ENCODE data around the gene POU3F1.
A peak's percentile ranks its signal among the peaks of the same experiment; 100 is the strongest.

POU3F1 gene

GRCh38 chr1:38046333-38046883 is at the start of gene POU3F1:
TSS of gene POU3F1 (minus strand) at chr1:38046793. CDS start at chr1:38046743, 50 bp downstream.
- no peak for DNase-seq

DNA sequence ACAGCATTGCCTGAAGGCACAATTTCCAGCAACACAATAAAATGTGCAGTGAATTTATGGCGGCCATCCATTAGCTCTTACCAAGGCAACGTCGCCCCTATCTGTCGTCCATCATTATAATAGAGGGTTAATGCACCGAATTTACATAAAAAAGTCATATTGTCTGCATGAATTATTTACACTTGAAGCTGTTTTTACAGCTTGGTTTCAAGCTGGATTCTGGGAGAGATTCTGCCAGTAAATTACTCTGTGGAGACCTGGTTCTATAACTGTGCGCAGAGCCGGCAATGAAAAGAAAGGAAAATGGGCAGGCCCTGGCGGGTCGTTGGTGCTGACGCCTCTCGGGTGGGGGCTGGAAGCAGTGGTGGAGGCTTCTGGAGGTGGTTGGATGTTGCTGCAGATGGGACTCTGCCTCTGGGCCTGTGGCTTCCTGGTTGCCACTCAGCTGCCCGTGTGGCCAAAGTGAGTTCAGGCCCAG is 48.9 kb upstream of the POU3F1 start:
- DNase-seq, result no peak

DNA sequence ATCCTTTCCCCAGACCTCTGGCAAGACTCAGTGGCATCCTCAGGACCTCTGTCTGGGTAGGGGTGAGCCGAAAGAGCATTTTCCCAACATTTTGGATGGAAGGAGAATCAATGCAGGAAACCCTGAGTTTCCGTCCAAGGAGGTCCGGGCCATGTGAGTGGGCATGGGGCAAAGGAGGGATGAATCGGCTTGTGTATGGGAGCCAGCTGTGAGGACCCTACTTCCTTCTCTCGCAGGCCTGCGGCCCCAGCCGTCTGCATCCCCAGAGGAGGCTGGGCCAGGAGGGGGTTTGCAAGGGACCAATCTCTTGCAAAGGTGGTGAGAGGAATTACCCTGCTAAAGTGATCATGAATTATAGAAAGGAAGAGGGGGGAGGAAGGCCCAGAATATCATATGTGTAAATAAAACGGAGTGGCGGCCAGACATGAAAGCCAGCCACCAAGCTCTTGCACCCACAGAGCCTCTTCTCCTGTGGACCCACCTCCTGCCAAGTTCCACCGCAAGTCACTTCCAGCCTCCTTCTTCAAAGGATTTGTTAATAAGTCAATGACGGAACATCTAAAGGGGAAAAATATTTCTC is 48.2 kb upstream of the POU3F1 start:
- no peak for DNase-seq

DNA sequence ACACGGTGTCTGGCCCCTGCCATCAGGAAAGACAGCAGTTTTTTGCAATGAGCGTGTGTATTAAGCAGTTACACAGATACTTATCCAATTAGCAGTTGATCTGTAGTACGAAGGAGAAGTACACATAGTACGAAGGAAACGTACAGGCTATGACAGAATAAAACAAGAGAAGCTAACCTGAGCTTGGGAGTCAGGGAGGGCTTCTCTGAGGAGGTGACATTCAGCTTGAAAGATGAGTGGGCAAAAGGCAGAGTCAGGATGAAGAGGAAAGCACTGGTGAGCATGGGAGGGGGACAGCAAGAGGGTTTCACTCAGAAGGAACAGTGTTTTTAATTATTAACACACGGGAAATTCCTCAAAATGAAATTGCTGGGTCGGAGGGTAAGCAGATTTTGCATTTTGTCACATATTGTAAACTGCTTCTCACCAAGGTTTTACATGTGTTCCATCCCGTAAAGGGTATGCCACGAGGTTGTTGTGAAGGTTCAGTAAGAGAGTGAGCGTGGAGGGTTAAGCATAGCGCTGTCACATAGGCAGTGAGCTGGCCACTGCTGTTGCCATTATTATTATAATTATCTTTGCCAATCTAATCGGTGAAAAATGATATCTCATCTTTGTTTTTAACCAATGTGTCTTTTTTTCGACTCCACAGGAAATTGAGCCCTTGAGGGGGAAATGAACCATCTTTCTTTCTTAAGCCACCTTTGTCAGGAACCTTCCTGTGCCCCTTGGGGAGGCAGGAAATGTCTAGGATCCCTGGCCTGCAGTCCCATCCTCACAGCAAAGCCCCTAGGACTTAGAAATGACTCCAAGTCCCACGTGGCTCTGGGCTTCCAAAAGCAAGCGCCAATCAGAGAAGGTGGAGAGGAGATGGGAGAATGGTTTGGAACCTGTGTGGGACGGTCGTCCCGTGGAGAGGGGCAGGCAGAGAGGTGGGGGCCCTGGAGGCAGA is 47.3 kb upstream of the POU3F1 start:
- no peak for DNase-seq

DNA sequence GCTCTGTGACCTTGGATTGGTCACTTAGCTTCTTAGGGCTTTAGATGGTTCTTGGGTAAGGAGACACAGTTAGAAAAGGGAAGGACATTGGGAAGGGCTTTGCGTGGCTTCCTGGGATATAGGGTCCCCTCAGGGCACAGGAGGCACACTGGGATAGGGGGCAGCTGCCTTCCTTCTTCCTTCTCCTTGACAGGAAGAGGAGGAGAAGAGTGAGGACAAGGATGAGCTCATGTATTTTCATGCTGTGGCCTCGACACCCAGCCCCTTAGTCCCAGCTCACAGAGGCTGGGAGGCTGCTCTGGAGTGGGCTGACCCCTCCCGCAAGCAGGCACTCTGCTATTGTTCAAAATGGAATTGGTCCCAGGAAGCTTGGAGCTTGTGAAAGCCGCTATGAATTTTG is 45.7 kb upstream of the POU3F1 start:
- no peak for DNase-seq

DNA sequence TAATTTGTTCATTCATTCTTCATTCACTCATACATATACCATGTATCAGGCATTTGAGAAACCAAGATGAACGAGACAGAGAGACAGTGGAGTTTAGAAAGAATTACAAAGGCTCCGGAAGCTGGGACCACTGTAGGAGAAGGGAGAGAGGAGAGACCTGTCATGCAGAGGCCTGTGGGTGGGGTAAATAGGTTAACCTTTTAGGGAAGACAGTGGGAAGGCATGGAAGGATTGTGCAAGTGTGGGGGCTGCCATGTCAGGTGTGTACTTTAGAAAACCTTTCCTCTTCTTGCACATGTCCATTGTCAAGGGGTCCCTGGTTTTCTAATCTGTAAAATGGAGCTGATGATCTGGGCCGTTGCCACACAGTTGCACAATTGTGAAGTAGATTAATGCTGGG is 44.2 kb upstream of the POU3F1 start:
- DNase-seq, result no peak

DNA sequence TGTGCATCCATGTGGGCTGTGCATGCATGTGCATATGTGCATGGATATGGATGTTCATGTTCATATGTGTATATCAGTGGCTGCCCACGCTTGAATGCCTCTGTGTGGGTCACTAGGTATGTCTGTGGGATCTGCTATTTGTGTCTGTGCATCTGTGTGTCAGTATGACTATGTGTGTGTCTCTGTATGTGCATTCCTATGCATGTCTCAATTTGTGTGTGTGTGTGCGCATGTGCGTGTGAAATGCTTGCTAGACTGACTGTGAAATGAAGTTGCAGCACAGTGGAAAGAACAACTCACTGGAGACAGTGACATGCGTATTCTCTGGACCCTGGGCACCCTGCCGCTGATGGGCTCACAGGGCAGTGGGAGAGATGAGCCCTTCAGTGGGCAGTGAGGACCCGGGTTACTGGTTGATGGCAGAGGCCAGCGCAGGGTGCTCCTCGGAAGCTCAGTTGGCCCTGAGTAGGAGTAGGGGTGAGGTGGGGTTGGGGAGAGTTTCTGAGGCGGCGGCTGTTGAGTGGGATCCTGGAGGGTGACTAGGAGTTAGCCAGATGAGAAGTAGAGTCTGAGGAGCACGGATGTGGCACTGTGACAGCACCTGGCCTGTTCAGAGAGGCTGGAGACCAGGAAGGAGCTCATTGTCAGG is 43.2 kb upstream of the POU3F1 start:
- no peak for DNase-seq

DNA sequence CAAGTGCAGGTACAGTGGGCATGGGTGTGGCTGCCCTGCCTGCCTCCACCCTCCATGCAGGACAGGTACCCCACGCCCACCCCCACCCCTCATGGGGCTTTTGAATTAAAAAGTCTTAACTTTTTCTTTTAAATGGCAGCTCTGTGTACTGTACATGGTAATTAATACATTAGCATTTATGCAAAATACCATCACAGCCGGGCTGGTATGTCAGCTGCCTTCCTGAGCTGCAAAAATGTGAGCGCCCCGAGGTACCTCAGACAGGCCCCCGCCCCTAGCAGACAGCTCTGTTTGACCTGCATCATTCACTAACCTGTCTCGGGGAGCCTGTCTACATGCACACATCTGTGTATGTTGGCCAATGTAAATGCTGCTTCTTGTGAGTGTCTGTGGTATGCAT is 42.2 kb upstream of the POU3F1 start:
- DNase-seq, result no peak

- peak; percentile 40 for DNase-seq
Observed at GRCh38 chr1:38088366-38088765, 41.8 kb upstream of the POU3F1 start.

- no peak for DNase-seq
Observed at GRCh38 chr1:38087676-38088075, 41.1 kb upstream of the POU3F1 start.

- DNase-seq, result no peak
Observed at GRCh38 chr1:38085666-38086330, 39.2 kb upstream of the POU3F1 start.

DNA sequence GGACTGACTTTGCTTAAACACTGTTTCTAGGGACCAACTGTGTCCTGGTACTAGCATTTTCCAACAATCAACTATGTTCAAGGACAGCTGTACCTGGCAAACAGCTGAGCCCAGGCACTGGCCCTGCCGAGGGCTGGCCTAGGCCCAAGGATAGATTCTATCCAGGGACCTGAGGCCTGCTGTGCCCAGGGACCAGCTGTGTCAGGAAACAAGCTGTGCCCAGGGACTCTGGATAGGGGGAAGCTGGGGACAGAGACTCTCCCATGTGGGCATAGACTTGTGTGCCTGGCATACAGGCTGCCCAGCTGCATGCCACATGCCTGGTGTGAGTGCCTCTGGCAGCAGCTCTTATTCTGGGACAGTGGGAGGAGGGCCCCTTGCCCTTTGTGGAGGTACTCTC is 38.1 kb upstream of the POU3F1 start:
- DNase-seq, result peak; percentile 47

DNA sequence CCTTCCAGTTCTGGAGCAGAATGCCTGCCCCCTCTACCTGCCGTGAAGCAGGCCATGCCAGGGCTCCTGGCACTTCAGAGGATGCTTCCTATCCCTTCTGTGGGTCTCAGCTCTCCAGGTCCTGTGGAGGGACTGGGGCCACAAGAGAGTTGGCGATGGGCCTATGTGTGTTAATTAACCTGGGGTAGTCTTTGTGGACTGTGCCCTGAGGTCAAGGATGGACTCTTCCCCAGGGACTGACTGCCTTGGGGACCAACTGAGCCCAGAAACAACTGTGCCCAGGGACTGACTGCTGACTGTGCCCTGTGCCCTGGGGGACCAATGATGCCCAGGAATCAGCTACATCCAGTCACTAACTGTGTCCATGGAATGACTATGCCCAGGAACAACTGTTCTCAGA is 37.5 kb upstream of the POU3F1 start:
- DNase-seq, result no peak

GRCh38 chr1:38083541-38083940 is 36.9 kb upstream of the POU3F1 start:
- DNase-seq, result peak; percentile 75

- peak; percentile 19 for DNase-seq
Observed at GRCh38 chr1:38082769-38083263, 36.2 kb upstream of the POU3F1 start.

GRCh38 chr1:38079019-38079418 is 32.4 kb upstream of the POU3F1 start:
- no peak for DNase-seq

DNA sequence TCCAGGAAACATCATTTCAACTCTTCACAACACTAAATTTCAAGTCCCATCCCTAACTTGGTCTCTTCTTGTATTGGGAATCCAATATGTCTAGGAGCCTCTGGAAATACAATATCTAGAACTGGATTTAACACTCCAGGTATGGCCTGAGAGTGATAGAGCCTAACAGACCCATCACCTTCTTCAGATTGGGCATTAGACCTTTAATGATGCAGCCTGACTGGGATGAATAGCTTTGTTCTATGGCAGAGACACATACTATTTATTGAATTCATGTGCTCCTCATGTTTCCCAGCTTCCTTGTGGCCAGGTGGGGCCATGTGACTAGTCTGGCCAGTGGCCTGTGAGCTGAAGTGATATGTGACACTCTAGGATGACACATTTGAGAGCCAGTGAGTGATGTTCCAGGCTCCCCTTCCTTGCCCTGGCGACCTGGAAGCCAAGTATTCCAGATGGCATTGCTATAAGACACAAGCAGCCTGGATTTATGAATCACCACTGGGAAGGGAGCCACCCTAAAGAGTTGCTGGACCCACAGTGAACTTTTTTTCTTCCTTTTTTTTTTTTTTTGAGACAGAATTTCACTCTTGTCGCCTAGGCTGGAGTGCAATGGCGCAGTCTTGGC is 31.0 kb upstream of the POU3F1 start:
- DNase-seq, result peak; percentile 16

- DNase-seq, result no peak
Observed at GRCh38 chr1:38076455-38076854, 29.9 kb upstream of the POU3F1 start.

- DNase-seq, result no peak
Observed at GRCh38 chr1:38076038-38076437, 29.4 kb upstream of the POU3F1 start.

GRCh38 chr1:38075191-38075590 is 28.6 kb upstream of the POU3F1 start:
- no peak for DNase-seq

GRCh38 chr1:38074302-38074677 is 27.7 kb upstream of the POU3F1 start:
- DNase-seq, result no peak

Measured in NCI-H2171 treated with DMSO at 0.1 percent for 48 hours (cell line).